PFSK-1 (cell line): ENCODE measurements around the gene SLC12A8.

Experiments
- FOXP2 ChIP-seq: optimal IDR thresholded peaks from 2 replicates; pipeline ENCODE3; 2011; ENCODE audit warnings: borderline replicate concordance, control low read depth, inconsistent platforms; ENCODE audit not compliant: insufficient read depth; ENCODE audit errors: extremely low read length, extremely low read depth
- POLR2AphosphoS5 ChIP-seq: IDR thresholded peaks from 2 replicates; pipeline ENCODE4 v1.6.1; 2012; ENCODE audit warnings: low read depth, mild to moderate bottlenecking, control low read depth, low read length, moderate library complexity
- SIN3A ChIP-seq: IDR thresholded peaks from 2 replicates; pipeline ENCODE4 v1.6.1; 2012; ENCODE audit warnings: mild to moderate bottlenecking, low read length, moderate library complexity, borderline replicate concordance; ENCODE audit not compliant: insufficient read depth
- TAF1 ChIP-seq: IDR thresholded peaks from 2 replicates; pipeline ENCODE4 v1.6.1; 2012; ENCODE audit warnings: low read length, control low read depth, borderline replicate concordance; ENCODE audit not compliant: insufficient read depth
- TF ChIP-seq, protein P1 (sequence below), 2 experiments: IDR thresholded peaks; 2 replicates each; pipeline versions ENCODE4 v1.6.1 to v1.8.0; 2011 to 2012; ENCODE audit warnings: low read depth in 2 of 2, low read length in 2 of 2, control low read depth in 1 of 2, inconsistent platforms in 1 of 2, mild to moderate bottlenecking in 1 of 2, moderate library complexity in 1 of 2; ENCODE audit not compliant: insufficient read depth in 1 of 2

The SLC12A8 gene

DNA sequence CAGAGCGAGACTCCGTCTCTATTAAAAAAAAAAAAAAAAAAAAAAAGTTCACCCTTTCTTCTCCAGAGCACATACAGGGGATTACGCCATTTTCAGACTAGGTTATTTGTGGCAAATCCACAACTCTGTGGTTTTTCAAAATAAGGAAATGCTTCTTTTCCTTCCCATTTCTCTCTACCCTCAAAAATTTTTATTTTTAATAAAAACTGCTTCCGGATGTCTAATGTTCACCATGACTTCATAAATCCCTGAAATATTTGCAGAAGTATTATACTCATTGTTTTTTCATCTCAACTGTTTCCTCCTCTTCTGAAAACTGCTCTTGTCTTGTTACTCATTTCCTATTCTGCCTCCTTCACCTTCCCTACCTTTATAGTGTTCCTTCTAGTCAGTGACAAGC lies 45.0 kb upstream of the SLC12A8 start:
- TF ChIP-seq TAF1 (no peak), FOXP2 (no peak), SIN3A (no peak), POLR2AphosphoS5 (no peak)
- TF ChIP-seq, protein P1, sequence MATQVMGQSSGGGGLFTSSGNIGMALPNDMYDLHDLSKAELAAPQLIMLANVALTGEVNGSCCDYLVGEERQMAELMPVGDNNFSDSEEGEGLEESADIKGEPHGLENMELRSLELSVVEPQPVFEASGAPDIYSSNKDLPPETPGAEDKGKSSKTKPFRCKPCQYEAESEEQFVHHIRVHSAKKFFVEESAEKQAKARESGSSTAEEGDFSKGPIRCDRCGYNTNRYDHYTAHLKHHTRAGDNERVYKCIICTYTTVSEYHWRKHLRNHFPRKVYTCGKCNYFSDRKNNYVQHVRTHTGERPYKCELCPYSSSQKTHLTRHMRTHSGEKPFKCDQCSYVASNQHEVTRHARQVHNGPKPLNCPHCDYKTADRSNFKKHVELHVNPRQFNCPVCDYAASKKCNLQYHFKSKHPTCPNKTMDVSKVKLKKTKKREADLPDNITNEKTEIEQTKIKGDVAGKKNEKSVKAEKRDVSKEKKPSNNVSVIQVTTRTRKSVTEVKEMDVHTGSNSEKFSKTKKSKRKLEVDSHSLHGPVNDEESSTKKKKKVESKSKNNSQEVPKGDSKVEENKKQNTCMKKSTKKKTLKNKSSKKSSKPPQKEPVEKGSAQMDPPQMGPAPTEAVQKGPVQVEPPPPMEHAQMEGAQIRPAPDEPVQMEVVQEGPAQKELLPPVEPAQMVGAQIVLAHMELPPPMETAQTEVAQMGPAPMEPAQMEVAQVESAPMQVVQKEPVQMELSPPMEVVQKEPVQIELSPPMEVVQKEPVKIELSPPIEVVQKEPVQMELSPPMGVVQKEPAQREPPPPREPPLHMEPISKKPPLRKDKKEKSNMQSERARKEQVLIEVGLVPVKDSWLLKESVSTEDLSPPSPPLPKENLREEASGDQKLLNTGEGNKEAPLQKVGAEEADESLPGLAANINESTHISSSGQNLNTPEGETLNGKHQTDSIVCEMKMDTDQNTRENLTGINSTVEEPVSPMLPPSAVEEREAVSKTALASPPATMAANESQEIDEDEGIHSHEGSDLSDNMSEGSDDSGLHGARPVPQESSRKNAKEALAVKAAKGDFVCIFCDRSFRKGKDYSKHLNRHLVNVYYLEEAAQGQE (IDR thresholded peaks at IDR 0.05; ENCODE audit: insufficient read depth in 1 of 2, low read depth in 2 of 2, low read length in 2 of 2): no peak

DNA sequence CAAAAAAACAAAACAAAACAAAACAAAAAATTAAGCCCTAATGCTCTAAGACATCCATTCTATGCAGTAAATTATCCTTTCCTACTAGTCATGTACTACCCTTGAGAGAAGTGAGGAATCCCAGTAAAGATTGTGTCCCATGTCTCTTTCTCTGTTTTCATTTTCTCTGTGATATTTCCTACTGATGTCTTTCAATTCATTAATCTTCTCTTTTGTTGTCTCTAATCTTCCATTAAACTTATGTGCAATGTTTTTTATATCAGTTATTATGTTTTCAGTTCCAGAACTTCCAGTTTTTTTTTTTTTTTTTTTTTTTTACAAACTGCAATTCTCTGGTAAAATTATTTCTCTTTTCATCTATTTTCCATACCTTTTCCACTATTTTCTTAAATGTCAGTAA lies 44.1 kb upstream of the SLC12A8 start:
- TF ChIP-seq SIN3A (no peak), FOXP2 (no peak), TAF1 (no peak)
- TF ChIP-seq, protein P1 (IDR thresholded peaks at IDR 0.05; ENCODE audit: insufficient read depth in 1 of 2, low read depth in 2 of 2, low read length in 2 of 2): no peak

GRCh38 chr3:125250973-125251372 lies 38.4 kb upstream of the SLC12A8 start:
- no peak for TF ChIP-seq TAF1
- TF ChIP-seq, protein P1 (IDR thresholded peaks at IDR 0.05; ENCODE audit: insufficient read depth in 1 of 2, low read depth in 2 of 2, low read length in 2 of 2): no peak

DNA sequence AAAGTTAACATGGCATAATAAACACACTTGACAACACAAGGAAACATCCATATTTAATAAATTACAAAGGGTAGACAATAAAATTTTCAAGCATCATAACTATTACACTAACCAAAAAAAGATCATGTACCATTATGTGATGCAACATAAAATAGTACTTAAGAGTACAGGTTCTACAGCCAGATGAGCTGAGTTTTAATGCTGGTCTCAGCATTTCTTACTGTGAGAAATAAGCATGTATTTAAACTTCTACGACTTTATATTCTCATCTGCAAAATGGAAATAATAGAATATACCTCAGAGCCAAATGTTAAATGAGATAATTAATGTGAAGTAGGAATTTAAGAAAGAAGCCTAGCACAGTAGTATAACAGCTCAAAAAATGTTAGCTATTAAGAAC lies 33.7 kb upstream of the SLC12A8 start:
- TF ChIP-seq TAF1 (no peak), FOXP2 (no peak), SIN3A (no peak), POLR2AphosphoS5 (no peak)
- TF ChIP-seq, protein P1 (IDR thresholded peaks at IDR 0.05; ENCODE audit: insufficient read depth in 1 of 2, low read depth in 2 of 2, low read length in 2 of 2): no peak

- no peak for TF ChIP-seq FOXP2
- TF ChIP-seq TAF1: no peak
- TF ChIP-seq, protein P1 (IDR thresholded peaks at IDR 0.05; ENCODE audit: insufficient read depth in 1 of 2, low read depth in 2 of 2, low read length in 2 of 2): no peak
- TF ChIP-seq SIN3A: no peak
- no peak for TF ChIP-seq POLR2AphosphoS5
Measured at GRCh38 chr3:125245521-125245920, 33.0 kb upstream of the SLC12A8 start.
